Activated T-cell treated with anti-CD3 and anti-CD28 coated beads for 48 hours (primary cell): ENCODE results near the gene OGG1.
A peak's percentile ranks its signal among the peaks of the same experiment; 100 is the strongest.

ENCODE experiments used
- DNase-seq: peaks from one replicate; pipeline ENCODE4 v3.0.0-alpha.2; 2020; ENCODE audit warnings: low read depth

The OGG1 gene

GRCh38 chr3:9786209-9786739, 36.5 kb downstream of the OGG1 start:
- no peak for DNase-seq

GRCh38 chr3:9786825-9787669, 37.3 kb downstream of the OGG1 start:
- no peak for DNase-seq

- peak; percentile 33 for DNase-seq
Observed at GRCh38 chr3:9787714-9788113, 38.0 kb downstream of the OGG1 start.

GRCh38 chr3:9791127-9791526, 41.4 kb downstream of the OGG1 start:
- DNase-seq = no peak

GRCh38 chr3:9791790-9792404, 42.1 kb downstream of the OGG1 start:
- DNase-seq = no peak

- peak; percentile 87 for DNase-seq
Observed at GRCh38 chr3:9792405-9793160, 42.8 kb downstream of the OGG1 start, which contains the start of the genes ARPC4 and TADA3. Gene ARPC4, plus strand, starts transcription at chr3:9793082. Its CDS starts 40 bp downstream, at chr3:9793122. Gene TADA3, minus strand, starts transcription at chr3:9792473. Its CDS starts 1,007 bp downstream, at chr3:9791466.

- DNase-seq = no peak
Observed at GRCh38 chr3:9793161-9793781, 43.5 kb downstream of the OGG1 start.

- DNase-seq = no peak
Observed at GRCh38 chr3:9794400-9794799, 44.6 kb downstream of the OGG1 start.

GRCh38 chr3:9795207-9795606, 45.5 kb downstream of the OGG1 start:
- no peak for DNase-seq

- no peak for DNase-seq
Observed at GRCh38 chr3:9797196-9797945, 47.6 kb downstream of the OGG1 start.

- DNase-seq = no peak
Observed at GRCh38 chr3:9800529-9800928, 50.8 kb downstream of the OGG1 start.

- DNase-seq = no peak
Observed at GRCh38 chr3:9803494-9803893, 53.7 kb downstream of the OGG1 start.

GRCh38 chr3:9804996-9805395, 55.2 kb downstream of the OGG1 start:
- no peak for DNase-seq

GRCh38 chr3:9806137-9806536, 56.4 kb downstream of the OGG1 start:
- DNase-seq = no peak
